Measurements from ENCODE around the gene SUPT6H. TPM values are rescaled to one million over a fixed set of nuclear protein-coding genes. Genes with fewer than 3 reads are reported as not detected.
"Not testable (repeated sequence)": the region's sequence is repeated elsewhere in the genome, so short reads cannot be mapped to it uniquely, and the experiment has no call there.

The SUPT6H gene
- total RNA-seq, 2 experiments from 2014 or later: 81.4 to 87.1 TPM

DNA sequence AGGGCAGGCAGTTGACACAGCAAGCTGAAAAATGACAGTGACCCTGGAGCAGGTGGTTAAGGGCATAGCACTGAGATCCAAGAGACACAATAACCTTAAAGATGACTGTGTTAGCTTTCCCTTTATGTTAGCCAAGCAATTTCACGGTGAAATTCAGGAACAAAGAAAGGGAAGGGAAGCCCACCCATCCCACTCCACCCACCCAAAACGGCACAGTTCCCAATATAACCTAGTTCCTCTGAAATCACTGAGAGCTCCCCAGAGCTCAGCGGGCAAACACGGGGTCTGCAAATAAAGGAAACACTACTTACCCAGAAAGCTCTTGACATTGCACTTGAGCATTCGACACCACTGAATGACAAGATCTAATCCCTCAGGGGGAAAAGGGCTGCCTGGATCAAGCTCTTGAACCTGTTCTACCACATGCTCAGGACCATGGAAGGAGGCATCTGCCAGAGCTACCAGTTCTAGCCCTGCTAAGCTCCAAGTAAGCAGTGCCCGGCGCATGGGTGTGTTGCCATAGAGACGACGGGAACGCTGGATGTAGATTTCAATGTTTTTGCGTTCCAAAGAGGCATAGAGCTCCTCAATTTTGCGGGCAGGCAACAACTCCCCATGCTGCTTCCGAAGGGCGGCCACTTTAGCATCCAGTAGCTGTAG is 27.7 kb upstream of the SUPT6H start:
- no peak overlapping the region for H3K4me3 Mint-ChIP-seq
- ATAC-seq (ENCODE audit: low read depth) (no peak), DNase-seq (no peak)
- H3K4me1 Mint-ChIP-seq: peaks cover 9% of the 10 kb centered on the region
- H3K36me3 Mint-ChIP-seq: peaks cover 36% of the 10 kb centered on the region
- POLR2A ChIA-PET: interaction anchor here (0.8 to 2.0 kb wide), 3 partner anchors 10 to 75 kb away, joined by 3 to 8 read pairs (median 3); partner anchors contain the start of gene BLTP2
- no peaks in the 10 kb centered on the region for H3K9me3 Mint-ChIP-seq
- H3K27me3 Mint-ChIP-seq: no peaks in the 10 kb centered on the region
- no peak overlapping the region for H3K27ac Mint-ChIP-seq

- Mint-ChIP-seq H3K4me1 (peaks cover 10% of the 10 kb centered on the region), H3K9me3 (no peaks in the 10 kb centered on the region), H3K27ac (no peak overlapping the region), H3K27me3 (no peaks in the 10 kb centered on the region), H3K4me3 (no peak overlapping the region), H3K36me3 (peaks cover 41% of the 10 kb centered on the region)
- DNase-seq (no peak), ATAC-seq (ENCODE audit: low read depth) (no peak)
- POLR2A ChIA-PET: interaction anchor here (2.0 kb wide), 1 partner anchor 9 kb away, joined by 8 read pairs; the partner anchor contains the start of gene BLTP2
These were observed 26.5 kb upstream of the SUPT6H start for GRCh38 chr17:28635506-28635905.

GRCh38 chr17:28641579-28641978 is 20.4 kb upstream of the SUPT6H start:
- Mint-ChIP-seq H3K27ac (no peak overlapping the region), H3K36me3 (peaks cover 29% of the 10 kb centered on the region), H3K4me3 (no peak overlapping the region), H3K9me3 (no peaks in the 10 kb centered on the region), H3K27me3 (no peaks in the 10 kb centered on the region), H3K4me1 (peaks cover 32% of the 10 kb centered on the region)
- ATAC-seq (ENCODE audit: low read depth) (no peak), DNase-seq (no peak)
- POLR2A ChIA-PET: interaction anchor here (0.6 to 6.6 kb wide), 2 partner anchors 20 to 310 kb away, joined by 3 to 74 read pairs; partner anchors contain the start of genes PHF12, SDF2 and SUPT6H

DNA sequence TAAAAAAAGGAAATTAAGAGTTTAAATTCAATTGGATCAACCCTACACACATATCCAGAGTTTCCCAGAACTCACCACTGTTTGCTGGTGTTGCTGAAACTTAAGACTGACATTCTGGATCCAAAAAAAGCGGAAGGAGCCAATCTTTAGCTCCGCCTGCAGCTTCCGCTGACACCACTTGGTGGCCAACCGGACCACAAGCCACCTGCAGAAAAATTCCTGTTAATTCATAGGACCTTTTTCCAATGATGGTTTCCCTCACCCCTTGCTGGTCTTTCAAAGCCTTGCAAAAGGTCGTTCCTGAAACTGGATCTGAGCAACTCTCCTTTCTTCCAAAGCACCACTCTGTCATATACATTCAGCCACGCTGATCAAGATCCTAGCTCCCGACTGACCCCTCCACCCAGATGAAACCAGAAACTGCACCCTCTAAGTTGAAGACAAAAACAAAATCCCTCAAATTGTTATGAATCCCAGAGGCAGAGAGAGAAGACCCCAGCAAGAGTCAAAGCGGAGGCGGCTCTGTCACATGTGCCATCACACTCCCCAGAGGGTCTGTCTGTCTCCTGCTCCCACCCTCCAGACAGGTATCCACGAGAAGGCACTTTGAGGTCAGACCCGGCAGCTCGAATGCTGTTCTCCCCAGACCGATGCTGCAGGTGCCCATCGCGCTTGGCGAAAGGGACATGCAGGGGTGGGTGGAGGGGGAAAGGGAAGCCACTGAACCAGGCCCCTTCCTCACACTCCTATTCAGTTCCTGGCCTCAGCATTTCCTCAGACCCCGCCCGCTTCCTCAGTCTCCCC is 17.8 kb upstream of the SUPT6H start:
- H3K27me3 Mint-ChIP-seq: no peaks in the 10 kb centered on the region
- ATAC-seq (ENCODE audit: low read depth) (peak; percentile 1), DNase-seq (peak; percentile 48)
- H3K9me3 Mint-ChIP-seq: no peaks in the 10 kb centered on the region
- peak overlapping the region; percentile 97 for H3K4me3 Mint-ChIP-seq
- peaks cover 18% of the 10 kb centered on the region for H3K36me3 Mint-ChIP-seq
- H3K27ac Mint-ChIP-seq: peak overlapping the region; percentile 89
- POLR2A ChIA-PET: interaction anchor here (0.5 to 6.6 kb wide), 16 partner anchors 10 to 373 kb away, joined by 3 to 74 read pairs (median 6); partner anchors contain the start of genes ALDOC, PHF12, PIGS and PROCA1
- H3K4me1 Mint-ChIP-seq: peaks cover 30% of the 10 kb centered on the region

- H3K4me1 Mint-ChIP-seq: peaks cover 30% of the 10 kb centered on the region
- H3K27ac Mint-ChIP-seq: peak within 1 kb of the TSS; percentile 91
- H3K36me3 Mint-ChIP-seq: peaks cover 14% of the 10 kb centered on the region
- DNase-seq (peak; percentile 94), ATAC-seq (ENCODE audit: low read depth) (peak; percentile 98)
- peak within 1 kb of the TSS; percentile 97 for H3K4me3 Mint-ChIP-seq
- POLR2A ChIA-PET: interaction anchor here (0.5 to 6.6 kb wide), 19 partner anchors 9 to 306 kb away, joined by 3 to 74 read pairs (median 6); partner anchors contain the start of genes ALDOC, PHF12, PIGS and PROCA1
- no peaks in the 10 kb centered on the region for H3K9me3 Mint-ChIP-seq
- H3K27me3 Mint-ChIP-seq: no peaks in the 10 kb centered on the region
These were observed 17.0 kb upstream of the SUPT6H start, which contains the start of gene BLTP2 for GRCh38 chr17:28644787-28645575. BLTP2 (minus strand) TSS chr17:28645158; CDS start chr17:28645056, 102 bp downstream.

DNA sequence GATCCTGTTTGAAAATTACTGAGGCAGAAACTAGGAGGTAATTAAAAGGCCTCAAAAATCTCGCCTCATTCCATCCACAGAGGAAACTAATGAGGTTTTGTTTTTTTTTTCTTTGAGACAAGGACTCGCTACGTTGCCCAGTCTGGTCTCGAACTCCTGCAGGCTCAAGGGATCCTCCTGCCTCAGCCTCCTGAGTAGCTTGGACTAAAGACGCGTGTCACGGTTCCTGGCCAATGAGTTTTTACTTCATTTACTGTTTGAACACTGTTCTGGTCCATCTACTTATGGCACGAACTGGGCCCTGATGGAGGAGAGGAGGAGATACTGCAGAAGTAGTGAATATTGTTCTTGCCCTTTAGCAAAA is 16.4 kb upstream of the SUPT6H start:
- DNase-seq: no peak

DNA sequence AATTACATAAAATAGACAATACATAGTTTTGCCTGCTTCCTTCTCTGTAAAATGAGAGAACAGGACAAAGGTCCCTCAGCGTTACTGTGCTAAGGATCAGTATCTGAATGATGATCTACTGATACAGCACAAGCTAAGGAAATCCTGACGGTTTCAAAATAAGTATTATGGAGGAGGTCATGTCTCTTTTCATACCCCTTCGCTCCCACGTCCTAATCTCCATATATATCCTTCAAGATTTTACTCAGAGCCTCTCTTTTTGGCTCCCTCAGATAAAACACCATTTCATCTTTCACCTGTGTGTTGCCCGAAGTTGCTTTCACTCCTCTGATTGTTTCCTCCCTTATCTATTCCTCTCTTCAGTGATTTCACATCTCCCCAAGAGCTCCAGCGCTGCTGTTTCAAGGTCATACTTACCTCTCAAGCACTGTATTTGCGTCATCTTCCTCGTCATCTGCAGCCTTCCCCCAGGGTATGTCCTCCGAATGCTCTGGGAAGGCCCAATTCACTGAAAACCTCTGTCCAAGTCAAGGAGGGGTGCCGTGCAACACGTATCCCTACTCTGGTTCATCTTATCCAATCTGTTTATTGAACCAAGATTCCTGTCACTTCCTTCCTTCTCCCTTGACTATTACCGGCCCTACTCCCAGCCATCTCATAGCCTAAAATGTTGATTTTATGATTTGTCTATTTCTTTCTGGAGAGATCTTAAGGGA is 15.8 kb upstream of the SUPT6H start:
- POLR2A ChIA-PET: interaction anchor here (1.0 to 6.6 kb wide), 8 partner anchors 16 to 304 kb away, joined by 3 to 74 read pairs (median 6); partner anchors contain the start of genes PROCA1, RPL23A, SDF2 and SUPT6H
- no peaks in the 10 kb centered on the region for H3K27me3 Mint-ChIP-seq
- H3K36me3 Mint-ChIP-seq: peaks cover 11% of the 10 kb centered on the region
- H3K9me3 Mint-ChIP-seq: no peaks in the 10 kb centered on the region
- H3K27ac Mint-ChIP-seq: peak overlapping the region; percentile 91
- no peak for ATAC-seq (ENCODE audit: low read depth)
- peak overlapping the region; percentile 97 for H3K4me3 Mint-ChIP-seq
- no peak for DNase-seq
- peaks cover 29% of the 10 kb centered on the region for H3K4me1 Mint-ChIP-seq

More for the DNA sequence above, 16.4 kb upstream of the SUPT6H start:
- Mint-ChIP-seq H3K36me3 (peaks cover 11% of the 10 kb centered on the region), H3K27me3 (no peaks in the 10 kb centered on the region), H3K4me3 (peak overlapping the region; percentile 97), H3K27ac (peak overlapping the region; percentile 91), H3K9me3 (no peaks in the 10 kb centered on the region), H3K4me1 (peaks cover 29% of the 10 kb centered on the region)
- ATAC-seq (ENCODE audit: low read depth): no peak
- POLR2A ChIA-PET: interaction anchor here (0.5 to 6.6 kb wide), 16 partner anchors 9 to 306 kb away, joined by 3 to 74 read pairs (median 6); partner anchors contain the start of genes ALDOC, PHF12, PIGS and PROCA1

- H3K9me3 Mint-ChIP-seq: no peaks in the 10 kb centered on the region
- no peak overlapping the region for H3K27ac Mint-ChIP-seq
- DNase-seq (no peak), ATAC-seq (ENCODE audit: low read depth) (no peak)
- no peaks in the 10 kb centered on the region for H3K27me3 Mint-ChIP-seq
- POLR2A ChIA-PET: interaction anchor here (1.0 to 1.5 kb wide), 2 partner anchors 14 to 71 kb away, joined by 4 to 5 read pairs; partner anchors contain the start of genes RPL23A, SDF2 and SUPT6H
- H3K4me3 Mint-ChIP-seq: no peak overlapping the region
- peaks cover 2% of the 10 kb centered on the region for H3K36me3 Mint-ChIP-seq
- peaks cover 19% of the 10 kb centered on the region for H3K4me1 Mint-ChIP-seq
These were observed 13.3 kb upstream of the SUPT6H start for GRCh38 chr17:28648698-28649097.

DNA sequence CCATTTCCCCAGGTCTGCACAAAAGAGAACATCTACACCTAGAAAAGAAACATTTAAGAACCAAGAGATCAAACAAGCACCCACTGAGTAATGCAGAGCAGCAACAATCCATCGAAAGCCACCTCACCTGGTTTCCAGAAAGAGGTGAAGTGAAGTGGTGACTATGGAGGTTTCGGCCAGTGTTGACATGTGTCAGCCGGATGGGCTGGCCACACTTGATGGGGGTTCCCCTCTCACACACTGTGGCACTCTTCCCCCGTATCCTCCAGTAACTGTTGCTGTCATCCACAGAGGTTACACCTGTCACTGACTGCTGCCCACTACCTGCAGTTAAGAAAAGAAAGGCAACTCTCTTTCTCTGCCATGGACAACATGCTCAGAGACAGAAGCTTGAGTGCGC is 6.8 kb upstream of the SUPT6H start:
- no peaks in the 10 kb centered on the region for H3K27me3 Mint-ChIP-seq
- peaks cover 11% of the 10 kb centered on the region for H3K36me3 Mint-ChIP-seq
- no peaks in the 10 kb centered on the region for H3K9me3 Mint-ChIP-seq
- no peak overlapping the region for H3K4me3 Mint-ChIP-seq
- POLR2A ChIA-PET: interaction anchor here (1.1 kb wide), 1 partner anchor 10 kb away, joined by 3 read pairs; the partner anchor contains the start of gene BLTP2
- DNase-seq (no peak), ATAC-seq (ENCODE audit: low read depth) (no peak)
- no peak overlapping the region for H3K27ac Mint-ChIP-seq
- peaks cover 4% of the 10 kb centered on the region for H3K4me1 Mint-ChIP-seq

DNA sequence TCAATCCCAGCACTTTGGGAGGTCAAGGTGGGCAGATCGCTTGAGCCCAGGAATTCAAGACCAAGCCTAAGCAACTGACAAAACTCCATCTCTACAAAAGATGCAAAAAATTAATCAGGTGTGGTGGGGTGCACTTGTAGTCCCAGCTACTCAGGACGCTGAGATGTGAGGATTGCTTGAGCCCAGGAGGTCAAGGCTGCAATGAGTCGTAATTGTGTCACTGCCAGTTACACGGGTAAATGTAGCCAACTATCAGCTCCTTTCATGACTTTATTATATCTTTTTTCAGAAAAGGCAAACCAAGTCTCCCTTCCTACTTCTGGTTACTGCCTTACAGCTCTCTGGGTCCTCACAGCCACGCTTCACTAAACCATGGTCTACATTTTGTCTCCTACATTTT is 4.2 kb upstream of the SUPT6H start:
- H3K4me3 Mint-ChIP-seq: no peak overlapping the region

GRCh38 chr17:28658342-28658741 is 3.7 kb upstream of the SUPT6H start:
- H3K4me3 Mint-ChIP-seq; ATAC-seq (ENCODE audit: low read depth); H3K27me3 Mint-ChIP-seq; POLR2A ChIA-PET; H3K9me3 Mint-ChIP-seq; DNase-seq; H3K27ac Mint-ChIP-seq: not testable (repeated sequence)
- Mint-ChIP-seq H3K36me3 (peaks cover 15% of the 10 kb centered on the region), H3K4me1 (peaks cover 16% of the 10 kb centered on the region)

More for the DNA sequence above, 4.2 kb upstream of the SUPT6H start:
- POLR2A ChIA-PET: no interaction called here
- Mint-ChIP-seq H3K9me3 (no peaks in the 10 kb centered on the region), H3K4me1 (peaks cover 11% of the 10 kb centered on the region), H3K36me3 (peaks cover 15% of the 10 kb centered on the region), H3K27me3 (no peaks in the 10 kb centered on the region), H3K27ac (no peak overlapping the region)
- DNase-seq: no peak
- no peak for ATAC-seq (ENCODE audit: low read depth)
